Measurements from ENCODE around the gene RPA1.
A peak's percentile ranks its signal among the peaks of the same experiment; 100 is the strongest.

The RPA1 gene

DNA sequence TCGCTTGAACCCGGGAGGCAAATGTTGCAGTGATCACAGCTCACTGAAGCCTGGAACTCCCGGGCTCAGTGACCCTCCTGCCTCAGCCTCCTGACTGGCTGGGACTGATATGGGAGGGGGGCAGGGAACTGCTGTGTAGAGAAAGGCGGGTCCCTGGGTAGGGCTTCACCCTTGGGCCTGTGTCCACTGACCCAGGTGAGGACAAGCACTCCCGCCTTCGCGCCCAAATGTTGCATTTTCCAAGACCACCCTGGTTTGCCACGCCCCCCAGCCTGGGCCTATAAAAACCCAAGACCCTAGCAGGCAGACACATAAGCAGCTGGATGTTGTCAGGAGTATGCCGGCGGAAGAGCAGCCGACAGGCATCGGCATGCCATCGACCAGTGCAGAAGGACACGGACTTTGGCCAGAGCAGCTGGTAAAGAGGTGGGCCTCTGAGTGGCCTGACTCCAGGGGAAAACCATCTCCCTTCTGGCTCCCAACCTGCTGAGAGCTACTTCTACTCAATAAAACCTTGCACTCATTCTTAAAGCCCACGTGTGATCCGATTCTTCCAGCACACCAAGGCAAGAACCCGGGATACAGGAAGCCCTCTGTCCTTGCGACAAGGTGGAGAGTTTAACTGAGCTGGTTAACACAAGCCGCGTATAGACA lies 19.2 kb upstream of the RPA1 start:
- TF ChIP-seq, protein P1, sequence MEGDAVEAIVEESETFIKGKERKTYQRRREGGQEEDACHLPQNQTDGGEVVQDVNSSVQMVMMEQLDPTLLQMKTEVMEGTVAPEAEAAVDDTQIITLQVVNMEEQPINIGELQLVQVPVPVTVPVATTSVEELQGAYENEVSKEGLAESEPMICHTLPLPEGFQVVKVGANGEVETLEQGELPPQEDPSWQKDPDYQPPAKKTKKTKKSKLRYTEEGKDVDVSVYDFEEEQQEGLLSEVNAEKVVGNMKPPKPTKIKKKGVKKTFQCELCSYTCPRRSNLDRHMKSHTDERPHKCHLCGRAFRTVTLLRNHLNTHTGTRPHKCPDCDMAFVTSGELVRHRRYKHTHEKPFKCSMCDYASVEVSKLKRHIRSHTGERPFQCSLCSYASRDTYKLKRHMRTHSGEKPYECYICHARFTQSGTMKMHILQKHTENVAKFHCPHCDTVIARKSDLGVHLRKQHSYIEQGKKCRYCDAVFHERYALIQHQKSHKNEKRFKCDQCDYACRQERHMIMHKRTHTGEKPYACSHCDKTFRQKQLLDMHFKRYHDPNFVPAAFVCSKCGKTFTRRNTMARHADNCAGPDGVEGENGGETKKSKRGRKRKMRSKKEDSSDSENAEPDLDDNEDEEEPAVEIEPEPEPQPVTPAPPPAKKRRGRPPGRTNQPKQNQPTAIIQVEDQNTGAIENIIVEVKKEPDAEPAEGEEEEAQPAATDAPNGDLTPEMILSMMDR (IDR thresholded peaks at IDR 0.05; ENCODE audit: low read depth, low read length, missing control alignments) = no peak
- DNase-seq (ENCODE audit: low read depth) = no peak
- no peak overlapping the region for H3K4me3 ChIP-seq (ENCODE audit: low read depth, low read length)
- in situ Hi-C loops (cut with HindIII; ENCODE audit: low sequenced_read_pairs) = no loop called here

DNA sequence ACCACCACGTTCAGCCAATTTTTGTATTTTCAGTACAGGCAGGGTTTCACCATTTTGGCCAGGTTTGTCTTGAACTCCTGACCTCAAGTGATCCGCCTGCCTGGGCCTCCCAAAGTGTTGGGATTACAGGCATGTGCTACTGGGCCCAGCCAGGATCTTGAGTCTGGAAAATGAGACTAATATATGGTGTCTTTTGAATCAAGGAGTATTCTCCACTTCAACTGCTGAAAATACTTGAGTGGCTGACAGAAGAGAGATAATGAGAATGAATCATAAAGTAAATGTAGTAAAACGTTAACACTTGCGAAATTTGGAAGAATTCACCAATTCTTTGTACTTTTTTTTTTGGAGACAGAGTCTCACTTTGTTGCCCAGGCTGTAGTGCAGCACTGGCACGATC lies 16.7 kb upstream of the RPA1 start:
- no peak overlapping the region for H3K4me3 ChIP-seq (ENCODE audit: low read depth, low read length)
- in situ Hi-C loops (cut with HindIII; ENCODE audit: low sequenced_read_pairs) = no loop called here
- DNase-seq (ENCODE audit: low read depth) = no peak
- TF ChIP-seq, protein P1 (IDR thresholded peaks at IDR 0.05; ENCODE audit: low read depth, low read length, missing control alignments) = no peak

DNA sequence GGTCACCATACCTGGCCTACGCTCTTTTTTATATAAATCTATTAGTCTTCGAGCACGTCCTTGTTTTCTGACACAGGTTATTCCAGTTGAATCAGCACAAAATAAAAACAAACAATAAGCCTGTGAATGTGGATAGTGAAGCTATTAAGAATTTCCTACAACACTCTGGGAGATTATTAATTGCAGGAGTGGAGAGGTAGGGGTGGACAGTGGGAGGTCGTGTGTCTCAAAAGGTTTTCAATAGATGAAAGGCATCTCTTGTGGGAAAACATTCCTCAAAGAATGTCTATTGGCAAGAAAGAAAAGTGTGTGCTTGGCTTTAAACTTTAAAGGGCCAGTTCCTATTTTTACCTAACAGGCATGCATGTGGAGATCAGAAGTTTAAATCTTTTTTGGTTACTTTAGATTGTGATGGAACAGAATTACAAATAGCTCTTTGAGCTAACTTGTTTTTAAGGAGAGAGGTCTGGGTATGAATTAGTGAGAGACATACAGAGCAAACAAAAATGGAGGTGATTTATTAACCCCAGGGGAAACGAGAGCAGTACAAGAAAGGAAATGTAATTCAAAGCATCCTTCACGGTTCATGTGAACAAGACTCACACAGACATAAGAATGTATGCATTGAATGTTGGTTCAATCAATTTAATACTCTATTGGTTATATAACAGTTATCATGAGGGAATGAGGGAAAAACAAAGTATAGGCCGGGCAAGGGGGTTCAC lies 9.1 kb upstream of the RPA1 start:
- no peak overlapping the region for H3K4me3 ChIP-seq (ENCODE audit: low read depth, low read length)
- DNase-seq (ENCODE audit: low read depth) = peak; percentile 50
- in situ Hi-C loops (cut with HindIII; ENCODE audit: low sequenced_read_pairs) = no loop called here
- TF ChIP-seq, protein P1 (IDR thresholded peaks at IDR 0.05; ENCODE audit: low read depth, low read length, missing control alignments) = no peak

DNA sequence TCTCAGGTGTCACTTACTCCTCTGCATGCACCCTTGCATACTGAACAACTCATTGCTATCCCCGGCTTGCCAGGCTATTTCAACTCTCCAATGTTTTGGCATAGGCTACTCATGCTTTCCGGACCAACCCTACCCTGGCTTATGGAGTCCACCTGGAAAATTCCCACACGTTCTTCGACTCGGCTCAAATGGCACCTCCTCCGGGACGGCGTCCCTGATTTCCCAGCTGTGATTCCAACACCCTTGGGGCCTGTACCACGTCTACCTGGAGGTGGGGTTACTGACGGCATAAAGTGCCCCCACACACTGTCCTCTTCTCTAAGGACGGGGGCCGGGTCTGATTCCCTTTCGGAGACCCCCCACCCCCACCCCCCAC lies 601 bp upstream of the RPA1 start:
- no peak for DNase-seq (ENCODE audit: low read depth)
- in situ Hi-C loops (cut with HindIII; ENCODE audit: low sequenced_read_pairs) = no loop called here
- H3K4me3 ChIP-seq (ENCODE audit: low read depth, low read length) = peak overlapping the region; percentile 75

DNA sequence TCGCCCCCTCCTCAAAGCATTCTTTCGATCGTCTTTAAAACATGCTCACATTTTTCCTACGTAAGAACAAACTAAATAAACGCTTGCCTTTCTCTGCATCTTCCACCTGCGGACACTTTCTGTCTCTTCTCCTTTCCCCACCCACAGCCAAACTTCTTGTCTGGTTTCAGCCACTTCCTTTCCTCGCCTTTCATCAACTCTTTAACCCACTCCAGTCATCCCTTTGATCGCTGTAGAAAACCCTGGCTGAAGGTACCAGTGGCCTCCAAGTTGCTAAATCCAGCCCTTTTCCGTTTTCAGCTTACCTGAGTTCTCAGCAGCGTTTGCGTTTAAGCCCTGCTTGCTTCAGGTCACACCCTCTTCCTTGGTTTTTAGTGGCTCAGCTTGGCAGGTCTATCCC lies 483 bp downstream of the RPA1 start:
- no peak for DNase-seq (ENCODE audit: low read depth)
- in situ Hi-C loops (cut with HindIII; ENCODE audit: low sequenced_read_pairs) = no loop called here
- H3K4me3 ChIP-seq (ENCODE audit: low read depth, low read length) = peak overlapping the region; percentile 75
- TF ChIP-seq, protein P1 (IDR thresholded peaks at IDR 0.05; ENCODE audit: low read depth, low read length, missing control alignments) = no peak

More for the DNA sequence above, 601 bp upstream of the RPA1 start:
- TF ChIP-seq, protein P1 (IDR thresholded peaks at IDR 0.05; ENCODE audit: low read depth, low read length, missing control alignments) = no peak

DNA sequence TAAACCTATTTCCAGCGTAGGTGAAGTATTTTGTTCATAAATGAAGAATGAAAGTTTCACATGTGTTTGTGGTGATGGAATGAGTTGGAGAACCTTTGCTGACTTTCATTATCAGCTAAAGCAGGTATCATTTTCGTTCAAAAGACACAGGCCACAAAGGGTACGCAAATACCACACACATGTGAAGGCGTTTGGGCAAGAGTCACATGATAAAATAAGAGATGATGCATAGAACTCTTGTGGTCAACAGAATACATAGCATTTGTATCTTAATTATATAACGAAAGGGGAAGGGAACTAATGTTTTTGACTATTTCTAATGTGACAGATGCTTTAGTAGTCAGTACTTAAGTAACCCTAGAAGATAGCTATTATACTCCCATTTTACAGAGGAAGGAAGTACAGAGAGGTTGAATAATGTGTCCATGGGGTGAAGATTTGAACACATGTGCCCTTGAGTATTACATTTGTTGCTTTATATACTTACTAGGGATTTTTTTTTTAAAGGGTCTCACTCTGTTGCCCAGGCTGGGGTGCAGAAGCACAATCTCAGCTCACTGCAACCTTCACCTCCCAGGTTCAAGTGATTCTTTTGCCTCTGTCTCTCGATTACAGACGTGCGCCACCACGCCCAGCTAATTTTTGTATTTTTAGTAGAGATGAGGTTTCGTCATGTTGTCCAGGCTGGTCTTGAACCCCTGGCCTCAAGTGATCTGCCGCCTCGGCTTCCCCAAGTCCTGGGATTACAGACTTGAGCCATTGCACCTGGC lies 4.8 kb downstream of the RPA1 start:
- H3K4me3 ChIP-seq (ENCODE audit: low read depth, low read length) = no peak overlapping the region
- TF ChIP-seq, protein P1 (IDR thresholded peaks at IDR 0.05; ENCODE audit: low read depth, low read length, missing control alignments) = no peak
- DNase-seq (ENCODE audit: low read depth) = no peak
- in situ Hi-C loops (cut with HindIII; ENCODE audit: low sequenced_read_pairs) = no loop called here
